C4-2B (cell line): Measurements from ENCODE around the gene LNPEP.

ENCODE experiments used
- H3K27ac ChIP-seq: fragments of 450-650 bp; 2 replicates; pipeline ENCODE4 v1.5.1; 2017
- CTCF ChIP-seq: fragments of 450-650 bp; conservative IDR thresholded peaks from 2 replicates; pipeline ENCODE4 v1.5.1; 2017; ENCODE audit warnings: mild to moderate bottlenecking
- ZFX ChIP-seq: fragments of 450-650 bp; IDR thresholded peaks from 2 replicates; pipeline ENCODE4 v1.6.1; 2017

The LNPEP gene

GRCh38 chr5:96945144-96945897, 9.4 kb downstream of the LNPEP start:
- no peak overlapping the region for H3K27ac ChIP-seq
- no peak for TF ChIP-seq CTCF
- no peak for TF ChIP-seq ZFX

GRCh38 chr5:96946381-96946780, 10.5 kb downstream of the LNPEP start:
- no peak for TF ChIP-seq CTCF
- no peak for TF ChIP-seq ZFX
- H3K27ac ChIP-seq: no peak overlapping the region

DNA sequence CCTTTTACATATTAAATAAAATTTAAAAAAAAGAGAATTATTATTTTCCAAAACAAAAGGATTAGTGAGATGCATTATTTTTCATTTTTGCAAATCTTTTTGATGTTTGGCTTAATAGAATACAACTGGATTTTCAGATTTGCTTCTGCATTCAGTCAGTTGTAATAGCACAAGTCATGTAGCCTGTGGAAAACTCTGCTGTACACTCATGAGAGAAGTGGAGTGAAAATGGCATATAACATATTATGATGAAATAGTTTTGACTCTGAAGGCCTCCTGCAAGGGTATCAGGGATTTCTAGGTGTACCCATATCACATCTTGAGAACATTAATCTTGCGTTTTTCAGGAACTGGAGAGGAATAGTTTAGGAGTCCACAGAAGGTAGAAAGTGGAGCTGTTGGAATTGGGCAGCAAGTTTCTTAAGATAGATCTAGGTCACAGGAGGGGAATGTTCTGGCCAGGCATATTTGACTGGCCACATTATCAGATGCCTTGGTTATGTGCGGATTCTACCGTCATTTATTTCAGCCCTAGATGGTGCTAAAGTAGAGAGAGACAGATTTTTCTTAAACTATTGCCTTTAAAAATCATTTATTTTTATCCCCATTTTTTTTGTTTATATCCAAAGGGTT, 16.4 kb downstream of the LNPEP start:
- no peak overlapping the region for H3K27ac ChIP-seq
- TF ChIP-seq CTCF (no peak), ZFX (no peak)

GRCh38 chr5:96952974-96953730, 17.3 kb downstream of the LNPEP start:
- TF ChIP-seq CTCF (no peak), ZFX (no peak)
- no peak overlapping the region for H3K27ac ChIP-seq

DNA sequence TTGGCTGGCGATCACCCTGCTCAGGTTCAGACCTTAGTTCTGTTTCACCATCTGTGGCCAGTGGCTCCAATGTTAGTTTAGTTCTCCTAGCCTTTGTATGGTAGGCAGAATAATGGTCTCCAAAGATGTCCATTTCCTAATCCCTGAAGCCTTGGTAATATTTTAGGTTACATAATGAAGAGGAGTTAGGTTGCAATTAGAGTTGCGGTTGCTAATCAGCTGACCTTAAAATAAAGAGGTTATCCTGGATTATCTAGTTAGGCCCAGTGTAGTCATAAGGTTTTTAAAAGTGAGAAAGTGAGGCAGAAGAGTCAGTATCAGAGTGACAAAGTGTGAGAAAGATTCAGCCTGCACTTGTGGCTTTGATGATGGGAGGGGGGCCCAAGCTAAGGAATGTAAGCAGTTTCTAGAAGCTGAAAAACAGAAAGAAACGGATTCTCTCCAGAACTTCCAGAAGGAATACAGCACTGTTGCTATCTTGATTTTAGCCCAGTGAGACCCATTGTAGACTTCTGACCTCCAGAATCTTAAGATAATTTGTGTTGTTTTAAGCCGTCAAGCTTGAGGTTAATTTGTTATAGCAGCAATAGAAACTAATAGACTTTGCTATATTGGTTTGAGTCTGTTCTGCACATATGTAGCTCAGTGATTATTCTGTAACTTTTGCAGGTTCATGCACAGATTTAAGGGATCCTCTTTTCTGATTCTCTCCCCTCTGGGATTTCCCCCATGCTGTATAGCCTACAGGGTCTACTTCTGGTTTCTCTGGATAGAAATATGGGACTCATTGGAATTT, 21.6 kb downstream of the LNPEP start:
- H3K27ac ChIP-seq: peak overlapping the region; percentile 84; the same call in 1 of the 2 replicates

GRCh38 chr5:96958977-96959376, 23.1 kb downstream of the LNPEP start:
- H3K27ac ChIP-seq: peak overlapping the region; percentile 84

More for the DNA sequence above, 21.6 kb downstream of the LNPEP start:
- TF ChIP-seq ZFX (no peak), CTCF (no peak)

More at GRCh38 chr5:96958977-96959376, 23.1 kb downstream of the LNPEP start:
- TF ChIP-seq ZFX (no peak), CTCF (no peak)
